KBM-7 (cell line): ENCODE measurements around the gene DYRK1A.
A peak's percentile ranks its signal among the peaks of the same experiment; 100 is the strongest.
"Not testable (repeated sequence)": the region's sequence is repeated elsewhere in the genome, so short reads cannot be mapped to it uniquely, and the experiment has no call there.

Experiments
- DNase-seq: peaks from one replicate; pipeline ENCODE4 v3.0.0-alpha.2; 2015
- in situ Hi-C: fragments of 300-500 bp; cut with MboI; formaldehyde crosslinking; loops from 2 replicates; pipeline ENCODE4 v1.14.3; 2020; ENCODE audit warnings: low sequenced_read_pairs, low pct_unique_long_range_greater_than_20kb, mixed read lengths

The DYRK1A gene

GRCh38 chr21:37366482-37367316 is at the start of gene DYRK1A:
Gene DYRK1A, plus strand, starts transcription at chr21:37366773. Its CDS starts 53,602 bp downstream, at chr21:37420375.
- DNase-seq = peak; percentile 99
- in situ Hi-C loops = no loop called here

DNA sequence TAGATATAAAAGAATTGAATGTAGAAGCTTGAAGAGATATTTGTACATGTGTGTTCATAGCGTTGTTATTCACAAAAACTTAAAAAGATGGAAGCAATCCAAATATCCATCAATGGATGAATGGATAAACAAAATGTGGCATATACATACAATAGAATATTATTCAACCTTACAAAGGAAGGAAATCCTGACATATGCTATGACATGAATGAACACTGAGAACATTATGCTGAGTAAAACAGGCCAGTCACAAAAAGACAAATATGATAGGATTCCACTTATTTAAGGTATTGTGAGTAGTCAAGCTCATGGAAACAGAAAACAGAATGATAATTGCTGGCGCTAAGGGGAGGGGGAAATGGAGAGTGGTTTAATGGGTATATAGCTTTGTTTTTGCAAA is 47.0 kb upstream of the DYRK1A start:
- no peak for DNase-seq
- in situ Hi-C loops = no loop called here

DNA sequence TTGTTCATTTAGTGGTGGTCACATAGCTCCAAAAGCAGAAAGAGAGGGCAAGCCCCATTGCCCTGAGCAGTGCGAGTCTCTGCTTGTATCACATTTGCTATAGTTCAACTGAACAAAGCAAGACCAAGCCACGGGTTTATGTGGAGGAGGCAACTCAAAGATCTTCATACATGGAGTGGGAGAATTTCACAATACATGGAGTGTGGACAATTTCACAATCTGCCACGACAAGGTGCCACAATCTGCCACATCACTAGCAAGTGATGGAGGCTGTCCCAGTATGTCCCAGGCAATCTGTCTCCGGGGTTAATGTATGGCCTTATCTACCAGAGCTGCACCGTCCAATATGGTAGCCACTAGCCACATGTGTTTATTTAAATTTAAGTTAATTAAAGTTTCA is 44.5 kb upstream of the DYRK1A start:
- in situ Hi-C loops = no loop called here
- no peak for DNase-seq

DNA sequence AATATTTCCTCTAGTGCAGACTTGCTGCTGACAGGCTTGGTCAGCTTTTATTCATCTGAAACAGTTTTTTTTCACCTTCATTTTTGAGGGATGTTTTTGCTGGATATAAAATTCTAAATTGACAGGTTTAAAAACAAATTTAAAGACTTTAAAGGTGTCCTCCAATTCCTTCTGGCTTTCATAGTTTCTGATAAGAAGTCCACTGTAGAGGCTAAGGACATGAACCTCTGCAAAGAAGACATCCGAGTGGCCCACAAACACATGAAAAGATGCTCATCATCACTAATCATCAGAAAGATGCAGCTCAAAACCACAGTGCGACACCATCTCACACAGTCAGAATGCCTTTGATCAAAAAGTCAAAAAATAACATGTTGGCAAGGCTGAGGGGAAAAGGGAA is 42.0 kb upstream of the DYRK1A start:
- in situ Hi-C loops = no loop called here
- DNase-seq = no peak

- in situ Hi-C loops = not testable (repeated sequence)
- DNase-seq = peak; percentile 20
Observed at GRCh38 chr21:37328147-37328546, 38.4 kb upstream of the DYRK1A start.

DNA sequence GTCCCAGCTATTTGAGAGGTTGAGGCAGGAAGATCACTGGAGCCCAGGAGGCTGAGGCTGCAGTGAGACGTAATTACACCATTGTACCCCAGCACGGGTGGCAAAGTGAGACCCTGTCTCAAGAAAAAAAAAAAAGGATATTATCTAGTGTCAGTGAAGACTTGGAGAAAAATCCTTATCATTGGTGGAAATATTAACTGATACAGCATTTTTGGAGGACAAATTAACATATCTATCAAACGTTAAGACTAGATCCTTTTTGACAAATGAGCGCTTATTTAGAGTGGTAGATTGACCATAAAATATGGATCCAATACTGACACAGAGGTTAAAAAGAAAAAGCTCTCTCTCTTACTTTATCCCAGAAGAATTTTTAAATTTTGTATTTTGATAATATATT is 35.2 kb upstream of the DYRK1A start:
- no peak for DNase-seq
- in situ Hi-C loops = no loop called here

- in situ Hi-C loops = no loop called here
- DNase-seq = no peak
Observed at GRCh38 chr21:37335053-37335452, 31.5 kb upstream of the DYRK1A start.

DNA sequence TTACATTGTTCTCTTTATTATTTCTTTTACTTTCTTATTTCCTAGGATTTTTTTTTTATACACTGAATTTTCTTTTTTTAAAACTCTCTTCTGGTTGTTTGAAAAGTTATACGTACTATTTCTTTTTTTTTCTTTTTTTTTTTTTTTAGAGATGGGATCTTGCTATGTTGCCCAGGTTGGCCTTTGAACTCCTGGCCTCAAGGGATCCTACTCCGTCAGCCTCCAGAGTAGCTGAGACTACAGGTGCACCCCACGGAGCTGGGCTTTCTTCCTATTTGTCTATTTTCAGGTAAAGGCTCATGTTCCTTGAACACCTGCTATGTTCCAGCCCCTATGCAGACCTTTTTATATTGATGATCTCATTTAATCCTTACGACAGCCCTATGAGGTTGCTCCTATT is 29.4 kb upstream of the DYRK1A start:
- in situ Hi-C loops = no loop called here

DNA sequence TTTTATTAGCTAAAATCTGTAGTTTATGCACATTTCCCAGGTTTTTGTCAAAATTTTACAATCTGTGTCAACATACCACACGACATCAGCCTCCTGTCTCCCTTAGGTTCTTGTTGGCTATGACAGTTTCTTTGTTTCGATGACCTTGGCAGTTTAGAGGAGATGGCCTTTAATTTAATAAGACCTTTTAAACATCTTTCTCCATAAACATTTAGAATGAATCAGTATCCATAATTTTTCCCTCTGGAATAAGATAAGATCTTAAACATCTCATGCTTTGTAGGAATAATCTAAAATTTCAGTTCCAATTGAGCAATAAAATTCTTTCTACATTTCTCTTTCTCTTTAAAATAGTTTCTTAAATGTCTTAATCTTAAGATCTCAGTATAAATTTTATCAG is 28.7 kb upstream of the DYRK1A start:
- DNase-seq = no peak
- in situ Hi-C loops = no loop called here

More for the DNA sequence above, 29.4 kb upstream of the DYRK1A start:
- DNase-seq = no peak

- peak; percentile 29 for DNase-seq
- in situ Hi-C loops = no loop called here
Observed at GRCh38 chr21:37338671-37339551, 27.7 kb upstream of the DYRK1A start.

DNA sequence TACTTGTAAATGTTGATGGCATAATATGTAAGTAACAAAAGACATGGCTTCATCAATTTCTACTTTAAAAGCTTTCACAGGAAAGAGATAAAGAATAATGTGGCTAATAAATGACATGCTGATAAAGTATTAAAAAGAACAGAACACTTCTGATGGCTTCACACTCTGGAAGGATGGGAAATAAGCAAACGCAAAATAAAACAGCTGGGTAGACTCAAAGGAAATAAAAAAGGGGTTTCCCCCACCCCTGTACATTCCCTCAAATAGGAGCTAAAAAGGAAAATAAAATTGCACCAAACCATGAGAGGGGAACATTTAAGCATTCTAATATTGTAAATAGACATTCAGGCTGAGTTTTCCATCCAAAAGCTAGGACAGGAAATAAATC is 27.0 kb upstream of the DYRK1A start:
- no peak for DNase-seq
- in situ Hi-C loops = no loop called here

DNA sequence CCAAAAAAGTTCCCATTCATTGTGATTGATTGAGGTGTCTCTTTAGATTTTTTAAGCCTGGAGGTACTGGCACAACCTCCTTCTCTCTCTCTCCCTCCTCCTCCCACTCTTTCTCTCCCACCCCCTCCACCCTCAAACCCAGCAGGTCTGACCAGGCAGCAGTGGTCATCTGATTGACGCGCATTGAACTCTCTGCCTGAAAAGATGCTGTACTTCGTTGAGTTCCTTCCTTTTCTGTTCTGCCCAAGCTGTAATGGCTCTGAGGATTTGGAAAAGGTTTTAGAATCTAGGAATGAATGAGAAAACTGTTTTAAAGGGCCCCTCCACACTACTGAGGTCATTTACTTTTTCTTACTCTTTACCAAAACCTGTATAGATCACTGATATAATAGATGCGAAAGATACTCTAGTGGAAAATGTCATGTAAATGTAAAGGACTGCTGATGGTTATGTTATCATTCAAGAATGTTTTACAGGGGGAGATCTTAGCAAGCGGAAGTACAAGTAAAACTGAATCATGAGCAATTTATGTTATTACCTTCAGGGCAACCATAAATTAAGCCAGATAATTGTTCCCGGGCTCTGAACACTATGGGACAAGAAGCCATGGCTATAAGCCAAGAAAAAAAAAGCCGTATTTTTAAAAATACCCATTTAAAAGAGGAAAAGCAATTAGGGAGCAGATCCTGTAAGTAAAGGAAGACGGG is 25.2 kb upstream of the DYRK1A start:
- in situ Hi-C loops = no loop called here
- DNase-seq = no peak

- in situ Hi-C loops = no loop called here
- DNase-seq = peak; percentile 72
Observed at GRCh38 chr21:37342046-37342632, 24.4 kb upstream of the DYRK1A start.

DNA sequence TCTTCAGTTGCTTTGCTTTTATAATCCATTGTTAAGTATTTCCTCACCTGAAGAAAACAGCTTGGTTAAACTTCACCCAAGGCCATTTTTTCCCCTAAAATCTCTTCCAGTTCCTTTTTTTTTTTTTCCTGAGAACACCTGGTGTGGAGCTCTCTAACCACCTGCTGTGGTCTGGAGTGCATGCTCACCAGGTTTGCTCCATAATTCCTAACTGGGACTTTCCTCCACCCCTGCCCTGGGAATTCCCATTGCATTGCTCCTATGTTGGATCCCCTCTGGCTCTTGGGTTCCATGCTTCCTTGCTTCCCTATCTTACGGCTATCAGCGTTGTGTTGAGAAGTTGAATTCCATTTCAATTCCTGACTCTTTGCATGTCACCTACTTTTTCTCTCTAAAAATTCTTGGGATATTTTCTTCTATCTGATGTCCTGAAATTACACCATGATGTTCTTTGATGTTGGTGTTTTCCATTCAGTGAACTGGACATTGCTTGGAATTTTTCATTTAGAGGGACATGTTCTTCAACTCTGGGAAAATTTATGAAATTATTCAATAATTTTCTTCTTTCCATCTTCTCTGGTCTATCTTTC is 19.6 kb upstream of the DYRK1A start:
- in situ Hi-C loops = no loop called here
- DNase-seq = no peak

GRCh38 chr21:37348664-37349063 is 17.9 kb upstream of the DYRK1A start:
- no peak for DNase-seq
- in situ Hi-C loops = no loop called here

GRCh38 chr21:37350472-37350871 is 16.1 kb upstream of the DYRK1A start:
- in situ Hi-C loops = no loop called here
- DNase-seq = no peak

GRCh38 chr21:37356706-37357105 is 9.9 kb upstream of the DYRK1A start:
- DNase-seq = no peak
- in situ Hi-C loops = no loop called here

GRCh38 chr21:37357691-37358090 is 8.9 kb upstream of the DYRK1A start:
- in situ Hi-C loops = no loop called here
- peak; percentile 24 for DNase-seq

GRCh38 chr21:37358397-37358796 is 8.2 kb upstream of the DYRK1A start:
- in situ Hi-C loops = no loop called here
- DNase-seq = peak; percentile 99
